Sigmoid colon (tissue), 7 donors: ENCODE data around the gene FOXC1. TPM values are rescaled to one million over a fixed set of nuclear protein-coding genes. Genes with fewer than 3 reads are reported as not detected.

Experiments used
- DNase-seq: peaks from one replicate; pipeline ENCODE4 v3.0.0-alpha.2; 2019
- H3K27ac ChIP-seq, 4 donors: fragments of 200-600 bp; sonication (generic); one replicate each; pipeline ENCODE4 v1.5.1; 2016 to 2019; ENCODE audit warnings: mild to moderate bottlenecking in 1 of 4
- H3K27me3 ChIP-seq, 3 donors: fragments of 200-600 bp; sonication (generic); one replicate each; pipeline ENCODE4 v1.5.1; 2019; ENCODE audit warnings: mild to moderate bottlenecking in 1 of 3
- H3K36me3 ChIP-seq, 4 donors: fragments of 200-600 bp; sonication (generic); one replicate each; pipeline ENCODE4 v1.5.1; 2016 to 2019
- H3K4me1 ChIP-seq, 4 donors: fragments of 200-600 bp; sonication (generic); one replicate each; pipeline ENCODE4 v1.5.1; 2017 to 2019
- H3K4me3 ChIP-seq, 4 donors: fragments of 200-600 bp; sonication (generic); one replicate each; pipeline ENCODE4 v1.5.1; 2017 to 2019; ENCODE audit warnings: mild to moderate bottlenecking in 2 of 4, moderate library complexity in 1 of 4
- H3K9me3 ChIP-seq, 4 donors: fragments of 200-600 bp in 3 of 4; sonication (generic) in 3 of 4; one replicate each; pipeline versions ENCODE4 v1.5.1 to v1.6.1; 2013 to 2019
- EP300 ChIP-seq, 4 donors: sonication (generic); formaldehyde crosslinking; IDR thresholded peaks; one replicate each; pipeline ENCODE4 v1.6.1; 2017; ENCODE audit warnings: antibody characterized with exemption in 4 of 4
- POLR2A ChIP-seq, 2 donors: fragments of 450-650 bp; IDR thresholded peaks; one replicate each; pipeline ENCODE4 v1.6.1; 2016; ENCODE audit warnings: antibody characterized with exemption in 2 of 2, mild to moderate bottlenecking in 2 of 2, moderate library complexity in 2 of 2
- POLR2AphosphoS5 ChIP-seq, 4 donors: sonication (generic); formaldehyde crosslinking; IDR thresholded peaks; one replicate each; pipeline ENCODE4 v1.6.1; 2017; ENCODE audit warnings: antibody characterized with exemption in 4 of 4
- WGBS, 2 donors: extraction: QIAGEN DNeasy Blood & Tissue Kit; methylation state at CpG; one replicate each; pipeline ENCODE4 v1.1.7; 2013; 5-methylcytosine and 5-hydroxymethylcytosine counted together
- intact Hi-C: fragments of 100-400 bp; cut with DNase I; formaldehyde crosslinking; loops from one replicate; pipeline ENCODE4 v1.15.1; 2023
- polyA plus RNA-seq, 3 donors: library from polyadenylated mRNA; stranded (reverse); fragments of 200-250 nt; gene quantifications; one replicate each; pipeline ENCODE4 v1.2.3, GENCODE V29; 2013
- total RNA-seq, 4 donors: library from RNA; depleted of rRNA; stranded (reverse); fragments of >200 nt; gene quantifications; one replicate each; pipeline ENCODE4 v1.1.0, GENCODE V29; 2016
- TF ChIP-seq, protein P1 (sequence below), 4 experiments: fragments of 450-650 bp in 3 of 4; fragments of 200-600 bp in 1 of 4; IDR thresholded peaks; one replicate each; pipeline ENCODE4 v1.5.1; 2016 to 2019; ENCODE audit warnings: antibody characterized with exemption in 4 of 4, mild to moderate bottlenecking in 3 of 4, moderate library complexity in 2 of 4
- donor health status: healthy with polysubstance abuse.
- donor health status: Bipolar disorder and iron deficiency.
- donor health status: healthy.

The FOXC1 gene
- total and polyA plus RNA-seq, 7 donors: 0.60 to 3.0 (median 1.6) TPM; not detected in 1

DNA sequence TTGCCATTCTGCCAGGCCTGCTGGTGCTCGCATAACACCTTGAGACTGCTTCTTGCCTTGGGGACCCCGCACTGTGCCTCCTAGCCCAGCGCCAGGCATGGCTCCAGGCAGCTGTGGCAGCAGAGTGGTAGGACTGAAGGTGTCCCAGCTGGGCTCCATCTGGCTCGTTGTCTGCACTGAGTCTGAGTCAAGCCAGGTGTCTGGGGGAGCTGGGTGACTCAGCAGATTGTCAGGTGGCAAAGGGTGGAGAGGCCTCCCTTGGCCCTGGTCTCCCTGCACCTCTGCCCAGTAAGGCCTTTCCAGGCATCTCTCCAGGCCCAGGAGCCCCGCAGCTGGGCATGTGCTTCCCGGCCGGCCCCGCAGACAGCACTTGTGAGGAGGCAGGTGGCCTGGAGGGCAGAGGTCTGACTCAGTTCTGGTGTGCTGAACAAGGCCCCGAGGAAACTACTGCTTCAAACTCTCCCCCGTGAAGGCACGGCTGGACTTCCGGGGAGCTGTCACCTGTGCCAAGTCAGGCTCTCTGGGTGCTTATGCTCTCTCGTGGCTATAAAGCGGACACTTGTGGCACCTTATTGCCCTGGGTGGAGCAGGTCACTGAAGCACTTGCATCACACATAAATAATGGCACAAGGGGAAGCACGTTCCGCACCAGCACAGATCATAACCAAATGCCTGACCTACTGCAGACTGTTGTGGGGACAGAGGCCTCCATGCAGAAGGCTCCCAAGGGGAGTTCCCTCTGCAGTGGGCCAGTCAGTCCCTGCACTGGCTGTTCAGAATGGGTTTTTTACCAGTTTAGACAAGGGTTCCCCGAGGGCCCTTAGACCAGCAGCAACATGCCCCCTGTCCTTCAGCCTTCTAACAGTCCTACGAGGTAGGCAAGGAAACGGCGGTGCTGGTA is 27.5 kb downstream of the FOXC1 start:
- peak; percentile 52 for DNase-seq
- H3K4me1 ChIP-seq: no peaks in the 10 kb centered on the region
- no peaks in the 10 kb centered on the region for H3K9me3 ChIP-seq
- no peak overlapping the region for H3K4me3 ChIP-seq
- H3K27ac ChIP-seq: no peak overlapping the region
- peaks cover 0 to 8% (median 0%) of the 10 kb centered on the region in 3 donors for H3K27me3 ChIP-seq
- TF ChIP-seq POLR2AphosphoS5 (IDR thresholded peaks at IDR 0.05): no peak
- no peak for TF ChIP-seq EP300 (IDR thresholded peaks at IDR 0.05)
- TF ChIP-seq, protein P1, sequence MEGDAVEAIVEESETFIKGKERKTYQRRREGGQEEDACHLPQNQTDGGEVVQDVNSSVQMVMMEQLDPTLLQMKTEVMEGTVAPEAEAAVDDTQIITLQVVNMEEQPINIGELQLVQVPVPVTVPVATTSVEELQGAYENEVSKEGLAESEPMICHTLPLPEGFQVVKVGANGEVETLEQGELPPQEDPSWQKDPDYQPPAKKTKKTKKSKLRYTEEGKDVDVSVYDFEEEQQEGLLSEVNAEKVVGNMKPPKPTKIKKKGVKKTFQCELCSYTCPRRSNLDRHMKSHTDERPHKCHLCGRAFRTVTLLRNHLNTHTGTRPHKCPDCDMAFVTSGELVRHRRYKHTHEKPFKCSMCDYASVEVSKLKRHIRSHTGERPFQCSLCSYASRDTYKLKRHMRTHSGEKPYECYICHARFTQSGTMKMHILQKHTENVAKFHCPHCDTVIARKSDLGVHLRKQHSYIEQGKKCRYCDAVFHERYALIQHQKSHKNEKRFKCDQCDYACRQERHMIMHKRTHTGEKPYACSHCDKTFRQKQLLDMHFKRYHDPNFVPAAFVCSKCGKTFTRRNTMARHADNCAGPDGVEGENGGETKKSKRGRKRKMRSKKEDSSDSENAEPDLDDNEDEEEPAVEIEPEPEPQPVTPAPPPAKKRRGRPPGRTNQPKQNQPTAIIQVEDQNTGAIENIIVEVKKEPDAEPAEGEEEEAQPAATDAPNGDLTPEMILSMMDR (IDR thresholded peaks at IDR 0.05): no peak
- TF ChIP-seq POLR2A (IDR thresholded peaks at IDR 0.05): no peak
- intact Hi-C loops: no loop called here
- 76 to 85% methylated on average over 20 of the region's 20 CpGs for WGBS, 2 donors
- no peaks in the 10 kb centered on the region for H3K36me3 ChIP-seq

DNA sequence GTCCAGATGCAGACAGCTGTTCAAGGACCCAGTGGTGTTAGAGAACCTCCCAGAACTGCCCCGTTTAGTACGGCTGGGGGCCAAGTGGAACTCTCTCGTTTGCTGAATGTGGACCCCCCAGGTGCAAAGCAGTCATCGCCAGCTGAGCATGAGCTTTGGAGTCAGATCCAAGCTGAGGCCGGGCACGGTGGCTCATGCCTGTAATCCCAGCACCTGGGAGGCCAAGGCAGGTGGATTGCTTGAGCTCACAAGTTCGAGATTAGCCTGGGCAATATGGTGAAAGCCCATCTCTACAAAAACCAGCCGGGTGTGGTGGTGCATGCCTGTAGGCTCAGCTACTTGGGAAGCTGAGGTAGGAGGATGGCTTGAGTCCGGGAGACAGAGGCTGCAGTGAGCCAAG is 29.7 kb downstream of the FOXC1 start:
- WGBS, 2 donors: 92% methylated on average over 9 of the region's 9 CpGs
- no peak overlapping the region for H3K27ac ChIP-seq
- no peaks in the 10 kb centered on the region for H3K36me3 ChIP-seq
- DNase-seq: peak; percentile 51
- no peaks in the 10 kb centered on the region for H3K27me3 ChIP-seq
- intact Hi-C loops: no loop called here
- no peaks in the 10 kb centered on the region for H3K9me3 ChIP-seq
- H3K4me3 ChIP-seq: no peak overlapping the region
- TF ChIP-seq POLR2AphosphoS5 (IDR thresholded peaks at IDR 0.05): no peak
- TF ChIP-seq POLR2A (IDR thresholded peaks at IDR 0.05): no peak
- TF ChIP-seq, protein P1 (IDR thresholded peaks at IDR 0.05): no peak
- TF ChIP-seq EP300 (IDR thresholded peaks at IDR 0.05): no peak
- H3K4me1 ChIP-seq: no peaks in the 10 kb centered on the region

DNA sequence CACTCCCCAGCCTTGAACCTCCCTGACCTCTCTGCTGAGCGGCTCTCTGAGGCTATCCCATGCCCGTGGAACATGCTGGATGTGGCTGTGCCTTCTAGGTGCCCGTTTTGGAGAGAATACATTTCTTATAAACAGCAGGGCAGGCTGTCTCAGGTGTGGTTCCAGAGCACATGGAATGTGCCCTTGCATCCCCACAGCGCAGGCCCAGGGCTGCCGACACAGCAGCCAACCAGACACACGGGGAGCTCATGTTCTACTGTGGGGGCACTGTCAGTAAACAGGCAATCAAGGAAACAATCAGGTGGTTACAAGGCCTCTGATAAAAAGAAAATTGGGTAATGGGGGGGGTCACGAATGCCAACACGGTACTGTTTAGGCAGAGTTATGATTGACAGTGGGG is 30.8 kb downstream of the FOXC1 start:
- Histone ChIP-seq H3K27me3 (no peaks in the 10 kb centered on the region), H3K36me3 (no peaks in the 10 kb centered on the region), H3K4me1 (no peaks in the 10 kb centered on the region), H3K27ac (no peak overlapping the region), H3K4me3 (no peak overlapping the region), H3K9me3 (no peaks in the 10 kb centered on the region)
- 90 to 94% methylated on average over 8 of the region's 8 CpGs for WGBS, 2 donors
- intact Hi-C loops: no loop called here
- TF ChIP-seq POLR2AphosphoS5 (IDR thresholded peaks at IDR 0.05) (no peak), POLR2A (IDR thresholded peaks at IDR 0.05) (no peak), EP300 (IDR thresholded peaks at IDR 0.05) (no peak)
- TF ChIP-seq, protein P1 (IDR thresholded peaks at IDR 0.05): no peak
- peak; percentile 29 for DNase-seq

DNA sequence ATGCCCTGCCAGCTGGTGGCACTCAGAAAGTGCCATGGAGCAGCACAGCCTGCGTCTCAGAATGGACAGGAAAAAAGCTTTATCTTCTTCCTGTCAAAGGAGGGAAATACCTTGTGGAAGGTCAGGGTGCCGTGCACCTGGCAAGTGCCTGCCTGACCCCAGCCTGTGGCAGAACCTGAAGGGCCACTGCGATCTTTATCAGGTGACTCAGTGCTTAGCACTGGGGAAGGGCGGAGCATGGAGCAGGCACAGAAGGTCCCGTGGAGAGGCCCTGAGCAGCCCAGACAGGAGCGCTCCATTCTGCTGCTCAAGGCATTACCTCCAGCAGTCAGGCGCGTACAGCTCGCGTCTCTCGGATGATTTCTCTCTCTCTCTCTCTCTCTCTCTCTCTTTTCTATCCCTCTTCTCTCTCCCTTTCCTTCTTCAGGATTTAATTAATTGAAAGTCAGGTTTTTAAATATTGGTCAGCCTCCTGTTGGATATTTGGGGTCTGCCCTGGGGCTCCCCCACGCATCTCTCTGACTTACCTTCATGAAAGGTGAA is 31.7 kb downstream of the FOXC1 start:
- no peaks in the 10 kb centered on the region for H3K4me1 ChIP-seq
- 81 to 88% methylated on average over 12 of the region's 12 CpGs for WGBS, 2 donors
- intact Hi-C loops: no loop called here
- H3K27ac ChIP-seq: no peak overlapping the region
- H3K9me3 ChIP-seq: no peaks in the 10 kb centered on the region
- TF ChIP-seq, protein P1 (IDR thresholded peaks at IDR 0.05): no peak
- TF ChIP-seq POLR2AphosphoS5 (IDR thresholded peaks at IDR 0.05) (no peak), POLR2A (IDR thresholded peaks at IDR 0.05) (no peak), EP300 (IDR thresholded peaks at IDR 0.05) (no peak)
- no peaks in the 10 kb centered on the region for H3K27me3 ChIP-seq
- H3K4me3 ChIP-seq: no peak overlapping the region
- no peaks in the 10 kb centered on the region for H3K36me3 ChIP-seq
- DNase-seq: no peak
